Measurements from ENCODE around the gene KLRC4.
"Not testable (repeated sequence)": the region's sequence is repeated elsewhere in the genome, so short reads cannot be mapped to it uniquely, and the experiment has no call there.

The KLRC4 gene, protein sequence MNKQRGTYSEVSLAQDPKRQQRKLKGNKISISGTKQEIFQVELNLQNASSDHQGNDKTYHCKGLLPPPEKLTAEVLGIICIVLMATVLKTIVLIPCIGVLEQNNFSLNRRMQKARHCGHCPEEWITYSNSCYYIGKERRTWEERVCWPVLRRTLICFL

GRCh38 chr12:10409392-10409791 lies at the start of gene KLRC4:
Gene KLRC4, minus strand, starts transcription at chr12:10409757. Its CDS starts 182 bp downstream, at chr12:10409575.
- no peak for DNase-seq

- DNase-seq = no peak
Observed at GRCh38 chr12:10457760-10458159, 48.2 kb upstream of the KLRC4 start.

DNA sequence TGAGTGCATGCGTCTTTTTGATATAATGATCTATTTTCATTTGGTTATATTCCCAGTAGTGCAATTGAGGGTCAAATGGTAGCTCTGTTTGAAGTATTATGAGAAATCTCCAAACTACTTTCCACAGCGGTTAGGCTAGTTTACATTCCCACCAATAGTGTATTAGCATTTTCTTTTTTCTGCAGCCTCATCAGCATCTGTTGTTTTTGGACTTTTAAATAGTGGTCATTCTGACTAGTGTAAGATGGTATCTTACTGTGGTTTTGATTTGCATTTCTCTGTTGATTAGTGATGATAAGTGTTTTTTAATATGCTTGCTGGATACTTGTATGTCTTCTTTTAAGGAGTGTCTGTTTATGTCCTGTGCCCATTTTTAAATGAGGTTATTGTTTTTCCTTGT lies 47.3 kb upstream of the KLRC4 start:
- DNase-seq = no peak

GRCh38 chr12:10455766-10456165 lies 46.2 kb upstream of the KLRC4 start:
- DNase-seq = no peak

DNA sequence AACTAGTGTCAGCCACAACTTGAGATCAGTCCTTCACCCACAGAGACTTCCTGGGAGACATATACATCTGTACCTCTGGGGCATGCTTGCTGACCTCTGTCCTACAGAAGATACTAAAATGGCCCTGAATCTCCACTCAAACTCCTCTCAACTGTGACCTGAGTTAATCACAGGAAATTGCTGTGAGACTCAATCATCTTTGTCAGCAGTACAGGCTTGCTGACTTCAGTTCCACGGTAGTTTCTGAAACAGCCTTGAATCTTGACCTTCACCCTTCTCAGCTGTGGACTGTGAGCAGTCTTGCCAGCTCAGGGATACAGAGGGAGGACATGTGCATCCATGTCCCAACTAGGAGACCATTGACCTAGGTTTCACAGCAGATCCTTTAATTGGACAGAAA lies 45.0 kb upstream of the KLRC4 start:
- no peak for DNase-seq

DNA sequence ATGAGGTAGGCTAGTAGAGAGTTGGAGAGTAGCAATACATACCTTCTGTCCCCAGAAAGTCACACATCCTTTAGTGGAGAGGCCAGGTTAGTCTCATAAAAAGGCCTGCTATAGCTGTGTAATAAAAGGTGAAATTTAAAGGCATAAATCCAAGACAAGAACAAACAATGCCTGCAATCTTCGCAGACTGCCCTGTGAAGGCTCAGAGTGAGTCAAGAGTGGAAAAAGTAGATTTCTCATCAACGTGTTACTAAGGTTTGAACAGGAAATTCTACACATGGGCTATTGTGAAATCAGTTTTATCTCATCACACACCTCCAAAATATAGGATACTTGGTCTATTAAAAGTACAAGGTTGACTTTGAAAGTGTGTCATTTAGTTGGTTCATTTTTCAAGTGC lies 43.6 kb upstream of the KLRC4 start, which contains the start of gene KLRC1:
Gene KLRC1, minus strand, starts transcription at position 222 of the 400 bp plus-strand sequence. CDS start 2,221 bp downstream, outside the sequence.
- DNase-seq = peak; percentile 3

GRCh38 chr12:10448236-10448635 lies 38.7 kb upstream of the KLRC4 start:
- DNase-seq = no peak

- peak; percentile 28 for DNase-seq
Observed at GRCh38 chr12:10446052-10446451, 36.5 kb upstream of the KLRC4 start.

DNA sequence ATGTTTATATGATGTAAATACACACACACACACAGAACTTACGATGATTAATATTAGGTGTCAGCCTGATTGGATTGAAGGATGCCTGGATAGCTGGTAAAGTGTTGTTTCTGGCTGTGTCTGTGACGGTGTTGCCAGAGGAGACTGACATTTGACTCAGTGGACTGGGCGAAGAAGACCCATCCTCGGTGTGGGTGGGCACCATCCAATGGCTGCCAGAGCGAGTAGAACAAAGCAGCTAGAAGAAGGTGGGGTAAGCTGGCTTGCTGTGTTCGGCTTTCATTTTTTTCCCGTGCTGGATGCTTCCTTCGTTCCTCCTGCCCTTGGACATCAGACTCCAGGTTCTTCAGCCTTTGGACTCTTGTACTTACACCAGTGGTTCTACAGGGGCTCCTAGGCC lies 31.6 kb upstream of the KLRC4 start:
- DNase-seq = not testable (repeated sequence)

DNA sequence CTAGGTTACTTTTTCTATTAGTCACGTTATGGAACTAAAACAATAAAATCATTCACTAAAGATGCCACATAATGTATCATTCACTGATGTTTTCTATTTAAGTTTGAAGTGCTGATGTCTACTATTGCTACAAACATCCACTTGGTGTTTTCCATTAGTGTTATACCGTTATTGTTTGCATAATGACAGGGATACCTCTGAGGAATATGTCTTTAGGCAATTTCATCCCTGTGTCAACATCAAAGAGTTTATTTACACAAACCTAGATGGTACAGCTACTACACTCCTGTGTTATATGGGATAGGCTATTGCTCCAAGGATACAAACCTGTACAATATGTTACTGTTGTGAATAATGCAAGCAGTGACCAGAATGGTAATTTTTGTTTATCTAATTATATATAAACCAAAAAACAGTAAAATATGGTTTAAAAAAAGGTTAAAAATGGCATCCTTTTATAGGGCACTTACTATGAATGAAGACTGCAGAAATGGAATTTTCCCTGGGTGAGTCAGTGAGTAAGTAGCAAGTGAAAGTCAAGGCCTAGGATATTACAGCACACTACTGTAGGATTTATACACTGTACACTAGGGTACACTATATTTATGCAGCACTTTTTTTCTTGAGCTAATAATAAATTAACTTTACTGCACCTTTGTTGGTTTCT lies 30.2 kb upstream of the KLRC4 start:
- DNase-seq = not testable (repeated sequence)

- not testable (repeated sequence) for DNase-seq
Observed at GRCh38 chr12:10437601-10438000, 28.0 kb upstream of the KLRC4 start.

GRCh38 chr12:10435816-10436215 lies 26.3 kb upstream of the KLRC4 start, which contains the start of gene KLRC2:
Gene KLRC2, minus strand, starts transcription at chr12:10436010. Its CDS starts 24 bp downstream, at chr12:10435986.
- not testable (repeated sequence) for DNase-seq

DNA sequence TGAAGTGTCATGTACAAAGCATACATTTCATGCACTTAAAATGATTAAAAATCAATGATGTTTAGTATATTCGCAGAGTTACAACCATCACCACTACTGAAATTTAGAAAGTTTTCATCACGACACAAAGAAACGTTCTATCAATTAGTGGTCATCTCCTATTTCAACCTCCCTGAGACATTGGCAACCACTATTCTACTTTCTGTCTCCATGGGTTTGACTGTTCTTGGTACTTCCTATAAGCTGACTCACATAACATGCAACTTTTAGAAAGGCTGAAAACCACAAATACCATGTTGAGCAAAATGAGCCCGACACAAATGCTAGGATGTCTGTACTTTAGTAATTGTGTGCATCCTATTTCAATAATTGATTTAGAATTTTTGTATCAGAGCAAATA lies 21.1 kb upstream of the KLRC4 start:
- DNase-seq = not testable (repeated sequence)

DNA sequence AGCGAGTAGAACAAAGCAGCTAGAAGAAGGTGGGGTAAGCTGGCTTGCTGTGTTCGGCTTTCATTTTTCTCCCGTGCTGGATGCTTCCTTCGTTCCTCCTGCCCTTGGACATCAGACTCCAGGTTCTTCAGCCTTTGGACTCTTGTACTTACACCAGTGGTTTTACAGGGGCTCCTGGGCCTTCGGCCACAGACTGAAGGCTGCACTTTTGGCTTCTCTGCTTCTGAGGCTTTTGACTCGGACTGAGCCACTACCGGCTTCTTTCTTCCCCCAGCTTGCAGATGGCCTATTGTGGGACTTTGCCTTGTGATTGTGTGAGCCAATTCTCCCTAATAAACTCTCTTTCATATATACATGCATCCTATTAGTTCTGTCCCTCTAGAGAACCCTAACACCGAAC lies 16.4 kb upstream of the KLRC4 start:
- DNase-seq = not testable (repeated sequence)

DNA sequence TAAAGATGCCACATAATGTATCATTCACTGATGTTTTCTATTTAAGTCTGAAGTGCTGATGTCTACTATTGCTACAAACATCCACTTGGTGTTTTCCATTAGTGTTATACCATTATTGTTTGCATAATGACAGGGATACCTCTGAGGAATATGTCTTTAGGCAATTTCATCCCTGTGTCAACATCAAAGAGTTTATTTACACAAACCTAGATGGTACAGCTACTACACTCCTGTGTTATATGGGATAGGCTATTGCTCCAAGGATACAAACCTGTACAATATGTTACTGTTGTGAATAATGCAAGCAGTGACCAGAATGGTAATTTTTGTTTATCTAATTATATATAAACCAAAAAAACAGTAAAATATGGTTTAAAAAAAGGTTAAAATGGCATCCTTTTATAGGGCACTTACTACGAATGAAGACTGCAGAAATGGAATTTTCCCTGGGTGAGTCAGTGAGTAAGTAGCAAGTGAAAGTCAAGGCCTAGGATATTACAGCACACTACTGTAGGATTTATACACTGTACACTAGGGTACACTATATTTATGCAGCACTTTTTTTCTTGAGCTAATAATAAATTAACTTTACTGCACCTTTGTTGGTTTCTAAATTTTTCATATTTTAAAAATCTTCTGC lies 14.8 kb upstream of the KLRC4 start:
- DNase-seq = not testable (repeated sequence)

GRCh38 chr12:10422159-10422558 lies 12.6 kb upstream of the KLRC4 start:
- DNase-seq = not testable (repeated sequence)

GRCh38 chr12:10420334-10420733 lies 10.8 kb upstream of the KLRC4 start, which contains the start of gene KLRC3:
Gene KLRC3, minus strand, starts transcription at chr12:10420595. Its CDS starts 45 bp downstream, at chr12:10420550.
- not testable (repeated sequence) for DNase-seq

- no peak for DNase-seq
Observed at GRCh38 chr12:10408842-10409241, 715 bp downstream of the KLRC4 start.

- DNase-seq = no peak
Observed at GRCh38 chr12:10406725-10407124, 2.8 kb downstream of the KLRC4 start.

DNA sequence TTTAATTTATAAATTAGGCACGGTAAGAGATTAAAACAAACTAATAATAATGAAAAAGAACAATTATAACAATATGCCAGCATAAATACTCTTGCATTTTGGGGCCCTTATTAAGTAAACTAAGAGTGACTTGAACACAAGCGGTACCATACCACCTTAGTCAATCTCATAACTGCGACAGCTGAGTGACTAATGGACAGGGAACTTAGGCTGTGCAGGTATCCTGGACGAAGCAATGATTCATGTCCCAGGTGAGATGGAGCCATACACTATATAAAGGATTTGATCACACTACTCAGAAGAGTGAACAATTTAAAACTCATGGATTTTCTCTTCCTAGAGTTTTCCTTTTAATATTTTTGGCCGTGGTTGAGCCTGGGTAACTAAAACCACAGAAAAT lies 4.3 kb downstream of the KLRC4 start:
- no peak for DNase-seq

DNA sequence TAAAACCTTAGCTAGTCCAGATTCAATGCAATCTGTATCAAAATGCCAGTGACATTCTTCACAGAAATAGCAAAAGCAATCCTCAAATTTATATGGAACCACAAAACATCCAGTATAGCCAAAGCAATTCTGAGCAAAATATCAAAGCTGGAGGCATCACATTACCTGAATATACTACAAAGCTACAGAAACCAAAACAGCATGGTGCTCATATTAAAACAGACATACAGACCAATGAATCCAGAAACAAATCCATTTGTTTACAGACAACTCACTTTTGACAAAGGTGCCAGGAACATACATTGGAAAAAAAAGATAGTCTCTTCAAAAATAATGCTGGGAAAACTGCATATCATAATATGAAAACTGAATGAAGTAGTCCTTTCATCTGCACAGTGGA lies 4.8 kb downstream of the KLRC4 start:
- DNase-seq = no peak

DNA sequence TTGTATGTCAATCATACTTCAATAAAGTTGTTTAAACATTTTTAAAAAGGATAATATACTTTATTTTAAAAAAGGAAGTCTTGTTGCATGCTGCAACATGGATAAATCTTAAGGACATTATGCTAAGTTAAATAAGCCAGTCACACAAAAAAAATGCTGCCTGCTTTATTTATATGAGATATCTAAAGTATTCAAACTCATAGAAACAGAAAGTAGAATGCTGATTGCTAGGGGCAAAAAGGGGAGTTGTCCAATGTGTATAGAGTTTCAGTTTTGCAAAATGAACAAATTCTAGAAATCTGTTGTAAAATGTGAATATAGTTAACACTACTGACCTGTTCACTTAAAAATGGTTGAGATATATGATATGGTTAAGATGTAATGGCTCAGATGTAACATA lies 8.7 kb downstream of the KLRC4 start:
- DNase-seq = no peak

GRCh38 chr12:10398168-10398567 lies 11.4 kb downstream of the KLRC4 start:
- no peak for DNase-seq

DNA sequence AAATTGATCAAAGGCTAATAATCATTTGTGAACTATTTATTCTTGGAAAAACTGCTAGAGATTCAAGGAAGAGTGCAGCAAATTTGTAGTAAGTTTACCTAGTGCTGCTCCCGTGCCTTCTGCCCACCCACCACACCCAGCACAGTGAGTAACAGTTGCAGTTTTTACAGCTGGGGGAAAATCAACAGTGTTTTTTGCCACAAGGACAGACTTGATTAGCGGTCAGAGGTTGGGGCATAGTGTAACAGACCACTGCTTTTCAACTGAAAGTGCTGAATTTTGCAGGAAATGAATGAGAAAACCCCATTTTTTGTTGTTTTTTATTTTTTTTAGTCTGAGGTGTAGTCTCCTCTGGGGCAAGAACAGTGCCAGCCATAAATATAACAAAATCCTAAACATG lies 12.3 kb downstream of the KLRC4 start:
- DNase-seq = no peak
